PC-3 (cell line): ENCODE results near the gene LMNA. TPM values are rescaled to one million over a fixed set of nuclear protein-coding genes. Genes with fewer than 3 reads are reported as not detected.

Experiments used
- ATAC-seq: fragments of 200-7000 bp; cut with Tn5 transposase; 2 replicates; pipeline ENCODE4 v1.9.1; 2020; ENCODE audit warnings: mild to moderate bottlenecking, moderate library complexity
- BruUV-seq: library from RNA; stranded (reverse); fragments of 400-500 nt; replicated peaks from 2 replicates; lab custom pipeline; 2021; lab: Mats Ljungman, UMichigan
- CTCF ChIA-PET: fragments of 300-600 bp; sonication (Branson Sonifier 250); formaldehyde crosslinking; loops from one replicate; lab custom pipeline; 2022; ENCODE audit warnings: antibody characterized with exemption; lab: Charles Lee
- POLR2A ChIA-PET: fragments of 300-600 bp; sonication (Branson Sonifier 250); formaldehyde crosslinking; loops from one replicate; lab custom pipeline; 2022; ENCODE audit warnings: antibody characterized with exemption; ENCODE audit not compliant: unreplicated experiment; lab: Charles Lee
- DNase-seq: peaks from one replicate; pipeline ENCODE4 v3.0.0-alpha.2; 2015
- H2AFZ ChIP-seq: fragments of 300-600 bp; sonication (generic); 2 replicates; pipeline ENCODE4 v1.6.0; 2016; ENCODE audit warnings: antibody characterized with exemption, low read length
- H3F3A ChIP-seq: fragments of 300-600 bp; sonication (generic); one replicate; pipeline ENCODE4 v1.6.0; 2017; ENCODE audit warnings: antibody characterized with exemption, low read length, control low read depth, mild to moderate bottlenecking; ENCODE audit not compliant: unreplicated experiment
- H3K27ac ChIP-seq: fragments of 300-600 bp; sonication (generic); 2 replicates; pipeline ENCODE4 v1.5.1; 2016; ENCODE audit warnings: mild to moderate bottlenecking, low read length
- H3K27me3 ChIP-seq: fragments of 300-600 bp; sonication (generic); 2 replicates; pipeline ENCODE4 v1.6.1; 2016; ENCODE audit warnings: low read length, mixed read lengths
- H3K36me3 ChIP-seq: fragments of 300-600 bp; sonication (generic); 2 replicates; pipeline ENCODE4 v1.6.1; 2016; ENCODE audit warnings: low read depth, mixed run types, low read length, mixed read lengths
- H3K4me1 ChIP-seq: fragments of 300-600 bp; sonication (generic); 2 replicates; pipeline ENCODE4 v1.5.1; 2016; ENCODE audit warnings: low read length; ENCODE audit not compliant: insufficient read depth
- H3K4me2 ChIP-seq: fragments of 300-600 bp; sonication (generic); 2 replicates; pipeline ENCODE4 v1.6.0; 2016; ENCODE audit warnings: low read length
- H3K4me3 ChIP-seq: fragments of 300-600 bp; sonication (generic); 2 replicates; pipeline ENCODE4 v1.5.1; 2016; ENCODE audit warnings: mild to moderate bottlenecking, low read length, mixed read lengths
- H3K79me2 ChIP-seq: fragments of 300-600 bp; sonication (generic); 2 replicates; pipeline ENCODE4 v1.6.1; 2017; ENCODE audit warnings: low read length, mixed read lengths
- H3K9ac ChIP-seq: fragments of 300-600 bp; sonication (generic); 2 replicates; pipeline ENCODE4 v1.6.0; 2016; ENCODE audit warnings: mild to moderate bottlenecking, low read length
- H3K9me2 ChIP-seq: fragments of 300-600 bp; sonication (generic); replicated peaks from 2 replicates; pipeline ENCODE4 v1.6.1; 2016; ENCODE audit warnings: mixed run types, low read length, mixed read lengths
- H3K9me3 ChIP-seq: fragments of 300-600 bp; sonication (generic); 2 replicates; pipeline ENCODE4 v1.6.1; 2016; ENCODE audit warnings: low read length, mixed read lengths
- H4K20me1 ChIP-seq: fragments of 300-600 bp; sonication (generic); 2 replicates; pipeline ENCODE4 v1.6.1; 2016; ENCODE audit warnings: low read length, mixed read lengths
- CTCF ChIP-seq: fragments of 300-600 bp; sonication (generic); conservative IDR thresholded peaks from 2 replicates; pipeline ENCODE4 v1.5.1; 2017; ENCODE audit warnings: antibody characterized with exemption, low read depth, mild to moderate bottlenecking, low read length
- EZH2 ChIP-seq: fragments of 300-600 bp; sonication (generic); IDR thresholded peaks from one replicate; pipeline ENCODE4 v1.6.1; 2017; ENCODE audit warnings: antibody characterized with exemption, mild to moderate bottlenecking, low read length; ENCODE audit not compliant: unreplicated experiment
- EZH2phosphoT487 ChIP-seq: fragments of 300-600 bp; sonication (generic); IDR thresholded peaks from 2 replicates; pipeline ENCODE4 v1.6.1; 2018; ENCODE audit warnings: mild to moderate bottlenecking, antibody characterized with exemption, low read length, borderline replicate concordance
- intact Hi-C: fragments of 100-400 bp; cut with micrococcal nuclease; formaldehyde crosslinking; loops from 2 replicates; pipeline ENCODE4 v1.9.0; 2023
- total RNA-seq: library from RNA; depleted of rRNA; stranded (reverse); fragments of >200 nt; gene quantifications from 2 replicates; pipeline ENCODE4 v1.2.3, GENCODE V29; 2014

LMNA gene
- total RNA-seq, 1 experiment from 2014 or later, result 864 TPM

- H3K79me2 ChIP-seq, result peaks cover 24% of the 10 kb centered on the region
These were observed 37.7 kb upstream of the LMNA start for GRCh38 chr1:156076609-156077429.

DNA sequence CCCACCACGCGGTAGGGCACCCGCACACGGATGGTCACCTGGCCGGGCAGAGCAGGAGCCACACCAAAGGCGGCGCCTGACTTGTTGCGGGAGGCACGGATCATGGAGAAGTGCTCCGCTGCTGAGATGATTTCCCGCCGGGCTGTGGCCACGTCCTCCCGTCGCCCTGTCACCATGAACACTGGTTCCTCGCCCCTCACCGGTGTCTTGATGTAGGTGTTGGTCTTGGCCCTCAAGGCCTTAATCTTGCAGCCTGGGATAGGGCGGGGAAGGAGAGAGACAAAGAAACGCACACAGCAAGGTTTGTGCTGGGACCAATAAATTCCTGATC lies 37.1 kb upstream of the LMNA start:
- no peaks in the 10 kb centered on the region for H3K9me3 ChIP-seq
- ChIA-PET POLR2A (no interaction called here), CTCF (no interaction called here)
- no peaks in the 10 kb centered on the region for H3K4me1 ChIP-seq
- no TSS peak for BruUV-seq
- intact Hi-C loops, result no loop called here
- H3K9ac ChIP-seq, result no peak overlapping the region
- H3K4me2 ChIP-seq, result no peak overlapping the region
- H3K4me3 ChIP-seq, result no peak overlapping the region
- ATAC-seq (no peak), DNase-seq (no peak)
- no peaks in the 10 kb centered on the region for H4K20me1 ChIP-seq
- TF ChIP-seq EZH2 (no peak), CTCF (no peak), EZH2phosphoT487 (no peak)
- no peak overlapping the region for H3K27ac ChIP-seq
- no peak overlapping the region for H2AFZ ChIP-seq
- peaks cover 3% of the 10 kb centered on the region for H3F3A ChIP-seq
- H3K79me2 ChIP-seq, result peaks cover 29% of the 10 kb centered on the region
- H3K9me2 ChIP-seq, result no peaks in the 10 kb centered on the region
- H3K27me3 ChIP-seq, result no peaks in the 10 kb centered on the region
- H3K36me3 ChIP-seq, result peaks cover 13% of the 10 kb centered on the region

More at GRCh38 chr1:156076609-156077429, 37.7 kb upstream of the LMNA start:
- peaks cover 3% of the 10 kb centered on the region for H3F3A ChIP-seq
- no peak overlapping the region for H3K9ac ChIP-seq
- ChIA-PET CTCF (no interaction called here), POLR2A (no interaction called here)
- no peak overlapping the region for H3K27ac ChIP-seq
- no peak overlapping the region for H3K4me2 ChIP-seq
- BruUV-seq, result no TSS peak
- no peaks in the 10 kb centered on the region for H3K9me3 ChIP-seq
- H2AFZ ChIP-seq, result no peak overlapping the region
- no peaks in the 10 kb centered on the region for H3K27me3 ChIP-seq
- intact Hi-C loops, result no loop called here
- H3K4me1 ChIP-seq, result no peaks in the 10 kb centered on the region
- TF ChIP-seq EZH2, result no peak
- no peak for TF ChIP-seq CTCF
- no peak for TF ChIP-seq EZH2phosphoT487
- DNase-seq (no peak), ATAC-seq (no peak)
- no peaks in the 10 kb centered on the region for H4K20me1 ChIP-seq
- H3K4me3 ChIP-seq, result no peak overlapping the region
- no peaks in the 10 kb centered on the region for H3K9me2 ChIP-seq
- peaks cover 13% of the 10 kb centered on the region for H3K36me3 ChIP-seq

- BruUV-seq, result no TSS peak
- Histone ChIP-seq H3K4me1 (0 out of 2 replicates have a peak, but pooled peaks cover 2% of the 10 kb centered on the region), H3K4me2 (no peak overlapping the region), H3K9me3 (no peaks in the 10 kb centered on the region), H4K20me1 (no peaks in the 10 kb centered on the region), H3K27ac (no peak overlapping the region), H2AFZ (no peak overlapping the region), H3K79me2 (peaks cover 29% of the 10 kb centered on the region), H3K9me2 (no peaks in the 10 kb centered on the region), H3K4me3 (no peak overlapping the region), H3K27me3 (no peaks in the 10 kb centered on the region), H3K36me3 (peaks cover 13% of the 10 kb centered on the region), H3F3A (peaks cover 2% of the 10 kb centered on the region), H3K9ac (no peak overlapping the region)
- CTCF ChIA-PET, result no interaction called here
- ATAC-seq (no peak), DNase-seq (no peak)
- POLR2A ChIA-PET, result interaction anchor here (0.6 kb wide), 1 partner anchor 417 kb away, joined by 3 read pairs; no protein-coding TSS in a partner anchor
- intact Hi-C loops, result no loop called here
- TF ChIP-seq CTCF (no peak), EZH2 (no peak), EZH2phosphoT487 (no peak)
These were observed 35.8 kb upstream of the LMNA start for GRCh38 chr1:156078728-156079127.
